B cell (primary cell): ENCODE results near the gene ANKS1B.

ENCODE experiments used
- EZH2 ChIP-seq: IDR thresholded peaks from 2 replicates; pipeline ENCODE4 v1.6.1; 2012; ENCODE audit warnings: borderline replicate concordance, low read depth, mild to moderate bottlenecking, moderate library complexity, low read length; ENCODE audit not compliant: insufficient read depth, poor library complexity, severe bottlenecking
- TF ChIP-seq, protein P1 (sequence below): fragments of 200-600 bp; IDR thresholded peaks from one replicate; pipeline ENCODE4 v1.8.0; 2022; ENCODE audit warnings: antibody characterized with exemption, mild to moderate bottlenecking

- TF ChIP-seq, protein P1, sequence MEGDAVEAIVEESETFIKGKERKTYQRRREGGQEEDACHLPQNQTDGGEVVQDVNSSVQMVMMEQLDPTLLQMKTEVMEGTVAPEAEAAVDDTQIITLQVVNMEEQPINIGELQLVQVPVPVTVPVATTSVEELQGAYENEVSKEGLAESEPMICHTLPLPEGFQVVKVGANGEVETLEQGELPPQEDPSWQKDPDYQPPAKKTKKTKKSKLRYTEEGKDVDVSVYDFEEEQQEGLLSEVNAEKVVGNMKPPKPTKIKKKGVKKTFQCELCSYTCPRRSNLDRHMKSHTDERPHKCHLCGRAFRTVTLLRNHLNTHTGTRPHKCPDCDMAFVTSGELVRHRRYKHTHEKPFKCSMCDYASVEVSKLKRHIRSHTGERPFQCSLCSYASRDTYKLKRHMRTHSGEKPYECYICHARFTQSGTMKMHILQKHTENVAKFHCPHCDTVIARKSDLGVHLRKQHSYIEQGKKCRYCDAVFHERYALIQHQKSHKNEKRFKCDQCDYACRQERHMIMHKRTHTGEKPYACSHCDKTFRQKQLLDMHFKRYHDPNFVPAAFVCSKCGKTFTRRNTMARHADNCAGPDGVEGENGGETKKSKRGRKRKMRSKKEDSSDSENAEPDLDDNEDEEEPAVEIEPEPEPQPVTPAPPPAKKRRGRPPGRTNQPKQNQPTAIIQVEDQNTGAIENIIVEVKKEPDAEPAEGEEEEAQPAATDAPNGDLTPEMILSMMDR, result no peak
- TF ChIP-seq EZH2, result no peak
These were observed 273.5 kb downstream of the ANKS1B start for GRCh38 chr12:99711246-99711645.
